ENCODE results near the gene DAPP1. TPM values are rescaled to one million over a fixed set of nuclear protein-coding genes. Genes with fewer than 3 reads are reported as not detected.

DAPP1 gene
- total and polyA plus RNA-seq, 10 of the 15 experiments (the other 5 are each of a cell fraction or from before 2014, with no cell fraction given) = 46.5 to 147 (median 74.2) TPM

DNA sequence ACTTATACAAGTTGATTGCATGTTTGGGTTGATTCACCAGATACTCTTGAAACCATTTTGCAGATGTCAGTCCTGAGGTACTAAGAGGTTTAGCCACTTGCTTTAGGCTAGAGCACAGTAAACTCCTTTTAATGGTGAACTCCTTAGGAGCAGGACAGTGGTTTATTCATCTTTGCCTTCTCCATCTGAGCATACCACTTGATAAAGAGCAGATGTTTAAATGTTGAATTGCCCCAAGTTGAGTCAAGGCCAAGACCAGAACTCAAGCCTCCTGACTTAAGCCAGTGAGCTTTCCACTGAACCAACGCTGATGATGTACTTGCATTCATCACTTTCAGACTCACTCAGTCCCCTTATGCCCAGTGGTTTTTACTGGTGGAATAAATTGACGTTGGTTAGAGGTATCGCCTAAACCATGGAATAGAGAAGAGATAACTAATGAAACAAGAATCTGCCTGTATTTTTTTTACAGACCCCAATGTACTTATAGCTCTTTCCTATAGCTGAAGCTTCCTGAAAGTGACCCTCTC, 7.5 kb downstream of the DAPP1 start (continued):
- TF ChIP-seq, protein P1, sequence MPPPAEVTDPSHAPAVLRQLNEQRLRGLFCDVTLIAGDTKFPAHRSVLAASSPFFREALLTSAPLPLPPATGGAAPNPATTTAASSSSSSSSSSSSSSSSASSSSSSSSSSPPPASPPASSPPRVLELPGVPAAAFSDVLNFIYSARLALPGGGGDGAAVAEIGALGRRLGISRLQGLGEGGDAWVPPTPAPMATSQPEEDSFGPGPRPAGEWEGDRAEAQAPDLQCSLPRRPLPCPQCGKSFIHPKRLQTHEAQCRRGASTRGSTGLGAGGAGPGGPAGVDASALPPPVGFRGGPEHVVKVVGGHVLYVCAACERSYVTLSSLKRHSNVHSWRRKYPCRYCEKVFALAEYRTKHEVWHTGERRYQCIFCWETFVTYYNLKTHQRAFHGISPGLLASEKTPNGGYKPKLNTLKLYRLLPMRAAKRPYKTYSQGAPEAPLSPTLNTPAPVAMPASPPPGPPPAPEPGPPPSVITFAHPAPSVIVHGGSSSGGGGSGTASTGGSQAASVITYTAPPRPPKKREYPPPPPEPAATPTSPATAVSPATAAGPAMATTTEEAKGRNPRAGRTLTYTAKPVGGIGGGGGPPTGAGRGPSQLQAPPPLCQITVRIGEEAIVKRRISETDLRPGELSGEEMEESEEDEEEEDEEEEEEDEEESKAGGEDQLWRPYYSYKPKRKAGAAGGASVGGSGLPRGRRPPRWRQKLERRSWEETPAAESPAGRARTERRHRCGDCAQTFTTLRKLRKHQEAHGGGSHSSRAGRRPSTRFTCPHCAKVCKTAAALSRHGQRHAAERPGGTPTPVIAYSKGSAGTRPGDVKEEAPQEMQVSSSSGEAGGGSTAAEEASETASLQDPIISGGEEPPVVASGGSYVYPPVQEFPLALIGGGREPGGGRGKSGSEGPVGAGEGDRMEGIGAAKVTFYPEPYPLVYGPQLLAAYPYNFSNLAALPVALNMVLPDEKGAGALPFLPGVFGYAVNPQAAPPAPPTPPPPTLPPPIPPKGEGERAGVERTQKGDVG (CRISPR knock-in tag; IDR thresholded peaks at IDR 0.05) = no peak
- TF ChIP-seq ZNF384 (IDR thresholded peaks at IDR 0.05; ENCODE audit: borderline replicate concordance, low read depth, low read length) (no peak), SMARCA5 (IDR thresholded peaks at IDR 0.05) (no peak), WRNIP1 (IDR thresholded peaks at IDR 0.05; ENCODE audit: borderline replicate concordance, low read depth, low read length) (no peak), POLR2AphosphoS2 (IDR thresholded peaks at IDR 0.05; ENCODE audit: low read depth, low read length) (no peak), BRCA1 (IDR thresholded peaks at IDR 0.05; ENCODE audit: low read depth, low read length) (no peak), IKZF1 (conservative IDR thresholded peaks at IDR 0.05) (no peak), SP1 (IDR thresholded peaks at IDR 0.05; ENCODE audit: low read depth, low read length) (no peak), MEF2A (IDR thresholded peaks at IDR 0.05; ENCODE audit: insufficient read depth, low read depth, low read length) (no peak)
- TF ChIP-seq, protein P2, sequence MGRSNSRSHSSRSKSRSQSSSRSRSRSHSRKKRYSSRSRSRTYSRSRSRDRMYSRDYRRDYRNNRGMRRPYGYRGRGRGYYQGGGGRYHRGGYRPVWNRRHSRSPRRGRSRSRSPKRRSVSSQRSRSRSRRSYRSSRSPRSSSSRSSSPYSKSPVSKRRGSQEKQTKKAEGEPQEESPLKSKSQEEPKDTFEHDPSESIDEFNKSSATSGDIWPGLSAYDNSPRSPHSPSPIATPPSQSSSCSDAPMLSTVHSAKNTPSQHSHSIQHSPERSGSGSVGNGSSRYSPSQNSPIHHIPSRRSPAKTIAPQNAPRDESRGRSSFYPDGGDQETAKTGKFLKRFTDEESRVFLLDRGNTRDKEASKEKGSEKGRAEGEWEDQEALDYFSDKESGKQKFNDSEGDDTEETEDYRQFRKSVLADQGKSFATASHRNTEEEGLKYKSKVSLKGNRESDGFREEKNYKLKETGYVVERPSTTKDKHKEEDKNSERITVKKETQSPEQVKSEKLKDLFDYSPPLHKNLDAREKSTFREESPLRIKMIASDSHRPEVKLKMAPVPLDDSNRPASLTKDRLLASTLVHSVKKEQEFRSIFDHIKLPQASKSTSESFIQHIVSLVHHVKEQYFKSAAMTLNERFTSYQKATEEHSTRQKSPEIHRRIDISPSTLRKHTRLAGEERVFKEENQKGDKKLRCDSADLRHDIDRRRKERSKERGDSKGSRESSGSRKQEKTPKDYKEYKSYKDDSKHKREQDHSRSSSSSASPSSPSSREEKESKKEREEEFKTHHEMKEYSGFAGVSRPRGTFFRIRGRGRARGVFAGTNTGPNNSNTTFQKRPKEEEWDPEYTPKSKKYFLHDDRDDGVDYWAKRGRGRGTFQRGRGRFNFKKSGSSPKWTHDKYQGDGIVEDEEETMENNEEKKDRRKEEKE (IDR thresholded peaks at IDR 0.05) = no peak
